ENCODE results near the gene RASGRP2. TPM values are rescaled to one million over a fixed set of nuclear protein-coding genes. Genes with fewer than 3 reads are reported as not detected.

The RASGRP2 gene
- total and polyA plus RNA-seq, 2 donors (not counting 3 experiments of a cell fraction or from before 2014, with no cell fraction given), result 1.2 to 2.3 TPM

DNA sequence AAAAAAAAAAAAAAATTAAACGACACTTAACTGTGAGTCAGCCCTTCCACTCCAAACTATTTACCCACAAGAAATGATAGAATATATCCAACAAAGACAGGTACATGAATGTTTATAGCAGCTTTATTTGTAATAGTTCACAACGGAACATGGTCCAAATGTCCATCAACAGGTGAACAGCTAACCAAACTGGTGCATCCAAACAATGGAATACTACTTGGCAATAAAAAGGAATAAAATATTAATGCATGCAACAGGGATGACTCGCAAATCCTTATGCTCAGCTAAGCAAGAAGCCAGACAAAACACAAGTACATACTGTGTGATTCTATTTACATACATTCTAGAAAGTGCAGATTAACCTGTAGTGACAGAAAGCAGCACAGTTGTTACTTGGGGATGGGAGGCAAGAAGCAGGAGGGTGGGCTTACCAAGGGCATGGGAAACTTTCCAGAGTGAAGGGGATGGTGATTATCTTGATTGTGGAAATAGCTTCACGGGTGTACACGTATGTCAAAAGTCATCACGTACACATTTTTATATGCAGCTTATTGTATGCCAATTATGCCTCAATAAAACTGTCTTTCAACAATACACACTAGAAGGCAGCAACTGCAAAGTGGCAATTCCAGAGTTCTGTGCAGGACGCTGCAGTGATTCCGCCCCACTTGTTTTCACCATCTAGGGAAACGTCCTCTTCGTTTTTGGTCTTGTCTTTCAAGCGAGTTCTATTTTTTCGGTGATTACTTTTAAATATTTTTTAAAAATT is 41.1 kb upstream of the RASGRP2 start:
- ChIA-PET POLR2A (no interaction called here), CTCF (interaction anchor here (0.7 to 1.8 kb wide), 5 partner anchors 15 to 212 kb away, joined by 3 to 7 read pairs (median 4); partner anchors contain the start of genes BATF2 and CDC42BPG)
- TF ChIP-seq EZH2 (IDR thresholded peaks at IDR 0.05; ENCODE audit: borderline replicate concordance, low read depth, low read length, severe bottlenecking), result no peak
- TF ChIP-seq, protein P1, sequence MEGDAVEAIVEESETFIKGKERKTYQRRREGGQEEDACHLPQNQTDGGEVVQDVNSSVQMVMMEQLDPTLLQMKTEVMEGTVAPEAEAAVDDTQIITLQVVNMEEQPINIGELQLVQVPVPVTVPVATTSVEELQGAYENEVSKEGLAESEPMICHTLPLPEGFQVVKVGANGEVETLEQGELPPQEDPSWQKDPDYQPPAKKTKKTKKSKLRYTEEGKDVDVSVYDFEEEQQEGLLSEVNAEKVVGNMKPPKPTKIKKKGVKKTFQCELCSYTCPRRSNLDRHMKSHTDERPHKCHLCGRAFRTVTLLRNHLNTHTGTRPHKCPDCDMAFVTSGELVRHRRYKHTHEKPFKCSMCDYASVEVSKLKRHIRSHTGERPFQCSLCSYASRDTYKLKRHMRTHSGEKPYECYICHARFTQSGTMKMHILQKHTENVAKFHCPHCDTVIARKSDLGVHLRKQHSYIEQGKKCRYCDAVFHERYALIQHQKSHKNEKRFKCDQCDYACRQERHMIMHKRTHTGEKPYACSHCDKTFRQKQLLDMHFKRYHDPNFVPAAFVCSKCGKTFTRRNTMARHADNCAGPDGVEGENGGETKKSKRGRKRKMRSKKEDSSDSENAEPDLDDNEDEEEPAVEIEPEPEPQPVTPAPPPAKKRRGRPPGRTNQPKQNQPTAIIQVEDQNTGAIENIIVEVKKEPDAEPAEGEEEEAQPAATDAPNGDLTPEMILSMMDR (IDR thresholded peaks at IDR 0.05; ENCODE audit: extremely low read depth in 1 of 2, insufficient read depth in 1 of 2, low read depth in 1 of 2, low read length in 2 of 2), result no peak
- TF ChIP-seq, protein P2, sequence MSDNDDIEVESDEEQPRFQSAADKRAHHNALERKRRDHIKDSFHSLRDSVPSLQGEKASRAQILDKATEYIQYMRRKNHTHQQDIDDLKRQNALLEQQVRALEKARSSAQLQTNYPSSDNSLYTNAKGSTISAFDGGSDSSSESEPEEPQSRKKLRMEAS (IDR thresholded peaks at IDR 0.05; ENCODE audit: insufficient read depth, insufficient read length), result no peak
- TF ChIP-seq MYC (IDR thresholded peaks at IDR 0.05; ENCODE audit: low read depth, low read length), result no peak
- TF ChIP-seq POLR2A (IDR thresholded peaks at IDR 0.05; ENCODE audit: low read depth, low read length), result peak; percentile 27
- TF ChIP-seq JUN (IDR thresholded peaks at IDR 0.05; ENCODE audit: borderline replicate concordance, insufficient read depth, insufficient read length, low read depth), result no peak
- Histone ChIP-seq H3K79me2 (ENCODE audit: control insufficient read depth, insufficient read depth, low read length) (no peaks in the 10 kb centered on the region), H2AFZ (ENCODE audit: low read depth, low read length) (no peak overlapping the region), H3K9ac (replicated peaks; ENCODE audit: extremely low read depth, insufficient read depth, low read length) (no peak overlapping the region), H3K27me3 (ENCODE audit: control insufficient read depth in 2 of 2, insufficient read depth in 2 of 2, low read length in 2 of 2) (no peaks in the 10 kb centered on the region), H4K20me1 (replicated peaks; ENCODE audit: control insufficient read depth, extremely low read depth, insufficient read depth, low read length) (no peaks in the 10 kb centered on the region), H3K9me3 (replicated peaks; ENCODE audit: control insufficient read depth, insufficient read depth, low read length) (no peaks in the 10 kb centered on the region), H3K27ac (ENCODE audit: insufficient read depth, low read depth, low read length) (no peak overlapping the region), H3K4me1 (ENCODE audit: control insufficient read depth, extremely low read depth, insufficient read depth, low read length) (no peaks in the 10 kb centered on the region), H3K4me3 (replicated peaks in 1 of 3; ENCODE audit: insufficient read depth in 1 of 3, low read depth in 1 of 3, low read length in 3 of 3) (no peak overlapping the region), H3K4me2 (ENCODE audit: insufficient read depth, low read length) (no peak overlapping the region), H3K9me1 (replicated peaks; ENCODE audit: control insufficient read depth, extremely low read depth, insufficient read depth, low read length) (no peaks in the 10 kb centered on the region), H3K36me3 (ENCODE audit: control insufficient read depth in 2 of 2, extremely low read depth in 1 of 2, insufficient read depth in 2 of 2, low read length in 2 of 2) (peaks cover 0 to 8% of the 10 kb centered on the region in 2 experiments)
- dilution Hi-C loops (cut with MboI; ENCODE audit: extremely low pct_ligation_motif_present, low sequenced_read_pairs), result no loop called here
- FAIRE-seq (no peak), DNase-seq (ENCODE audit: low read depth, low spot score) (no peak)
- intact Hi-C loops (cut with micrococcal nuclease), result no loop called here
- no TSS peak for BruUV-seq (replicated peaks)
